K562 (cell line): Measurements from ENCODE around the gene LDAH.

Experiments used
- BACH1 ChIP-seq: fragments of 200-800 bp; sonication (Bioruptor generic); IDR thresholded peaks from 2 replicates; pipeline ENCODE4 v1.6.1; 2016; ENCODE audit warnings: missing genetic modification characterization, missing compliant biosample characterization
- NFIC ChIP-seq: fragments of 450-650 bp; IDR thresholded peaks from 2 replicates; pipeline ENCODE4 v1.6.1; 2017; ENCODE audit warnings: mild to moderate bottlenecking, inconsistent platforms
- RBBP5 ChIP-seq: fragments of 200-600 bp; sonication (generic); IDR thresholded peaks from 2 replicates; pipeline ENCODE4 v1.6.1; 2012; ENCODE audit warnings: borderline replicate concordance, mild to moderate bottlenecking, low read length, control low read depth, inconsistent platforms; ENCODE audit not compliant: insufficient read depth, poor library complexity, severe bottlenecking
- RBFOX2 ChIP-seq: fragments of 200-400 bp; formaldehyde crosslinking; IDR thresholded peaks from 2 replicates; pipeline ENCODE4 v1.6.1; 2017; ENCODE audit warnings: low read depth, mild to moderate bottlenecking, low read length, moderate library complexity
- YY1 ChIP-seq, 3 experiments: IDR thresholded peaks; 2 replicates each; pipeline ENCODE4 v1.6.1; 2011; ENCODE audit warnings: low read length in 2 of 3, mild to moderate bottlenecking in 2 of 3, moderate library complexity in 2 of 3, borderline replicate concordance in 1 of 3, control low read depth in 1 of 3, low read depth in 1 of 3; ENCODE audit not compliant: insufficient read depth in 3 of 3, insufficient replicate concordance in 2 of 3, control insufficient read depth in 1 of 3, insufficient read length in 1 of 3; ENCODE audit errors: extremely low read depth in 1 of 3
- ZNF217 ChIP-seq: sonication (generic); formaldehyde crosslinking; IDR thresholded peaks from 2 replicates; pipeline ENCODE4 v1.8.0; 2022; ENCODE audit warnings: mild to moderate bottlenecking, missing genetic modification reagents
- ZNF354B ChIP-seq: fragments of 250-450 bp; sonication (Bioruptor Pico); IDR thresholded peaks from 2 replicates; pipeline ENCODE4 v1.4.0; 2020
- ZNF41 ChIP-seq: fragments of 250-450 bp; sonication (Bioruptor Pico); conservative IDR thresholded peaks from 2 replicates; pipeline ENCODE4 v1.4.0; 2020; ENCODE audit warnings: mild to moderate bottlenecking
- ZZZ3 ChIP-seq: fragments of 450-650 bp; IDR thresholded peaks from 2 replicates; pipeline ENCODE4 v1.6.1; 2016; ENCODE audit warnings: antibody characterized with exemption, mild to moderate bottlenecking, moderate library complexity
- TF ChIP-seq, protein P1 (sequence below), 2 experiments: fragments of 450-650 bp in 1 of 2; IDR thresholded peaks; 2 replicates each; pipeline ENCODE4 v1.6.1; 2011 to 2017; ENCODE audit warnings: low read depth in 2 of 2, antibody characterized with exemption in 1 of 2, borderline replicate concordance in 1 of 2, low read length in 1 of 2, mild to moderate bottlenecking in 1 of 2, mixed read lengths in 1 of 2; ENCODE audit not compliant: control insufficient read depth in 1 of 2
- TF ChIP-seq, protein P2 (sequence below): sonication (generic); formaldehyde crosslinking; IDR thresholded peaks from 2 replicates; pipeline ENCODE4 v1.8.1; 2023; ENCODE audit warnings: mild to moderate bottlenecking, missing genetic modification reagents
- TF ChIP-seq, protein P3 (sequence below), 2 experiments: fragments of 450-650 bp in 1 of 2; sonication (generic) in 1 of 2; formaldehyde crosslinking in 1 of 2; IDR thresholded peaks; 2 replicates each; pipeline versions ENCODE4 v1.7.1 to v1.9.0; 2016 to 2022; ENCODE audit warnings: inconsistent platforms in 1 of 2, mild to moderate bottlenecking in 1 of 2, missing genetic modification reagents in 1 of 2
- TF ChIP-seq, protein P4 (sequence below), 3 experiments: IDR thresholded peaks in 2 of 3; conservative IDR thresholded peaks in 1 of 3; 2 replicates each; pipeline ENCODE4 v1.5.1; 2011 to 2012; ENCODE audit warnings: low read length in 3 of 3, mild to moderate bottlenecking in 3 of 3, control low read depth in 2 of 3, improper control_type of control experiment in 1 of 3, inconsistent platforms in 1 of 3, low read depth in 1 of 3, mixed read lengths in 1 of 3, moderate library complexity in 1 of 3; ENCODE audit not compliant: insufficient read depth in 2 of 3

DNA sequence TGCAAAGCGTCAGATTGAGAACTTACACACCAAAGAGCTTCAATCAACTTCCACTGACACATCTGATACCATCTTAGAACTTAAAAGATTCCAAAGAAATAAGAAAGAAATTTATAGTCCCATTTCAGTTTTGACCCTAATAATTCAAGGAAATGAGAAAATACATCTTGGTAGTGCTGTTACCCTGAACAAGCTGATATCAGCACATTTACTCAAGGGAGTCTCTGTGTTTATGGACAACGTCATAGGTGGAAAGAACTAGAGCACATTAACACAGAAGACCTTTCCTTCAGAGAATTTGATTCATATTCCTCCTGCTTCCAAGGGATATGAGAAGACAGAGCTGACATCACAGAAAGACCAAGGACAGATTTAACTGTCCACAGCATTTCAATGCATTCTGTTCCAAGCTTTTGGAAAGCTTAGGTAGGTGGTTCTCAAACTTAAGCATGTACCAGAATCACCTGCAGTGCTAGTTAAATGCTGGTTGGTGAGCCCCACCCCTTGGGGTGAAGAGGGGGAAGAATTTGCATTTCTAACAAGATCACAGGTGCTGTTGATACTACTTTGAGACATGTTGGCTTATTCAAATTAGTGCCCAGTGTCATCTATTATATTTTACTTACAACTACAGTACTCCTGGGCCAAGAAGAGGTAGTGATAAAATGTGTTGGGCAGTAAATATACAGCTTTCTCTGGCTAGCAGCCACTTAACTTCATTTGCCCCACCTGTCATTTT lies 59.8 kb downstream of the LDAH start:
- TF ChIP-seq, protein P1, sequence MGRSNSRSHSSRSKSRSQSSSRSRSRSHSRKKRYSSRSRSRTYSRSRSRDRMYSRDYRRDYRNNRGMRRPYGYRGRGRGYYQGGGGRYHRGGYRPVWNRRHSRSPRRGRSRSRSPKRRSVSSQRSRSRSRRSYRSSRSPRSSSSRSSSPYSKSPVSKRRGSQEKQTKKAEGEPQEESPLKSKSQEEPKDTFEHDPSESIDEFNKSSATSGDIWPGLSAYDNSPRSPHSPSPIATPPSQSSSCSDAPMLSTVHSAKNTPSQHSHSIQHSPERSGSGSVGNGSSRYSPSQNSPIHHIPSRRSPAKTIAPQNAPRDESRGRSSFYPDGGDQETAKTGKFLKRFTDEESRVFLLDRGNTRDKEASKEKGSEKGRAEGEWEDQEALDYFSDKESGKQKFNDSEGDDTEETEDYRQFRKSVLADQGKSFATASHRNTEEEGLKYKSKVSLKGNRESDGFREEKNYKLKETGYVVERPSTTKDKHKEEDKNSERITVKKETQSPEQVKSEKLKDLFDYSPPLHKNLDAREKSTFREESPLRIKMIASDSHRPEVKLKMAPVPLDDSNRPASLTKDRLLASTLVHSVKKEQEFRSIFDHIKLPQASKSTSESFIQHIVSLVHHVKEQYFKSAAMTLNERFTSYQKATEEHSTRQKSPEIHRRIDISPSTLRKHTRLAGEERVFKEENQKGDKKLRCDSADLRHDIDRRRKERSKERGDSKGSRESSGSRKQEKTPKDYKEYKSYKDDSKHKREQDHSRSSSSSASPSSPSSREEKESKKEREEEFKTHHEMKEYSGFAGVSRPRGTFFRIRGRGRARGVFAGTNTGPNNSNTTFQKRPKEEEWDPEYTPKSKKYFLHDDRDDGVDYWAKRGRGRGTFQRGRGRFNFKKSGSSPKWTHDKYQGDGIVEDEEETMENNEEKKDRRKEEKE (IDR thresholded peaks at IDR 0.05; ENCODE audit: borderline replicate concordance in 1 of 2, control insufficient read depth in 1 of 2, low read depth in 2 of 2, low read length in 1 of 2) = no peak
- no peak for TF ChIP-seq RBBP5
- TF ChIP-seq, protein P2, sequence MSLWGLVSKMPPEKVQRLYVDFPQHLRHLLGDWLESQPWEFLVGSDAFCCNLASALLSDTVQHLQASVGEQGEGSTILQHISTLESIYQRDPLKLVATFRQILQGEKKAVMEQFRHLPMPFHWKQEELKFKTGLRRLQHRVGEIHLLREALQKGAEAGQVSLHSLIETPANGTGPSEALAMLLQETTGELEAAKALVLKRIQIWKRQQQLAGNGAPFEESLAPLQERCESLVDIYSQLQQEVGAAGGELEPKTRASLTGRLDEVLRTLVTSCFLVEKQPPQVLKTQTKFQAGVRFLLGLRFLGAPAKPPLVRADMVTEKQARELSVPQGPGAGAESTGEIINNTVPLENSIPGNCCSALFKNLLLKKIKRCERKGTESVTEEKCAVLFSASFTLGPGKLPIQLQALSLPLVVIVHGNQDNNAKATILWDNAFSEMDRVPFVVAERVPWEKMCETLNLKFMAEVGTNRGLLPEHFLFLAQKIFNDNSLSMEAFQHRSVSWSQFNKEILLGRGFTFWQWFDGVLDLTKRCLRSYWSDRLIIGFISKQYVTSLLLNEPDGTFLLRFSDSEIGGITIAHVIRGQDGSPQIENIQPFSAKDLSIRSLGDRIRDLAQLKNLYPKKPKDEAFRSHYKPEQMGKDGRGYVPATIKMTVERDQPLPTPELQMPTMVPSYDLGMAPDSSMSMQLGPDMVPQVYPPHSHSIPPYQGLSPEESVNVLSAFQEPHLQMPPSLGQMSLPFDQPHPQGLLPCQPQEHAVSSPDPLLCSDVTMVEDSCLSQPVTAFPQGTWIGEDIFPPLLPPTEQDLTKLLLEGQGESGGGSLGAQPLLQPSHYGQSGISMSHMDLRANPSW (CRISPR knock-in tag) = no peak
- TF ChIP-seq YY1 (IDR thresholded peaks at IDR 0.05; ENCODE audit: borderline replicate concordance in 1 of 3, control insufficient read depth in 1 of 3, extremely low read depth in 1 of 3, insufficient read depth in 3 of 3, insufficient read length in 1 of 3, insufficient replicate concordance in 2 of 3, low read depth in 1 of 3, low read length in 2 of 3) = no peak
- no peak for TF ChIP-seq ZNF41 (CRISPR knock-in tag)
- TF ChIP-seq RBFOX2 = no peak
- TF ChIP-seq, protein P3, sequence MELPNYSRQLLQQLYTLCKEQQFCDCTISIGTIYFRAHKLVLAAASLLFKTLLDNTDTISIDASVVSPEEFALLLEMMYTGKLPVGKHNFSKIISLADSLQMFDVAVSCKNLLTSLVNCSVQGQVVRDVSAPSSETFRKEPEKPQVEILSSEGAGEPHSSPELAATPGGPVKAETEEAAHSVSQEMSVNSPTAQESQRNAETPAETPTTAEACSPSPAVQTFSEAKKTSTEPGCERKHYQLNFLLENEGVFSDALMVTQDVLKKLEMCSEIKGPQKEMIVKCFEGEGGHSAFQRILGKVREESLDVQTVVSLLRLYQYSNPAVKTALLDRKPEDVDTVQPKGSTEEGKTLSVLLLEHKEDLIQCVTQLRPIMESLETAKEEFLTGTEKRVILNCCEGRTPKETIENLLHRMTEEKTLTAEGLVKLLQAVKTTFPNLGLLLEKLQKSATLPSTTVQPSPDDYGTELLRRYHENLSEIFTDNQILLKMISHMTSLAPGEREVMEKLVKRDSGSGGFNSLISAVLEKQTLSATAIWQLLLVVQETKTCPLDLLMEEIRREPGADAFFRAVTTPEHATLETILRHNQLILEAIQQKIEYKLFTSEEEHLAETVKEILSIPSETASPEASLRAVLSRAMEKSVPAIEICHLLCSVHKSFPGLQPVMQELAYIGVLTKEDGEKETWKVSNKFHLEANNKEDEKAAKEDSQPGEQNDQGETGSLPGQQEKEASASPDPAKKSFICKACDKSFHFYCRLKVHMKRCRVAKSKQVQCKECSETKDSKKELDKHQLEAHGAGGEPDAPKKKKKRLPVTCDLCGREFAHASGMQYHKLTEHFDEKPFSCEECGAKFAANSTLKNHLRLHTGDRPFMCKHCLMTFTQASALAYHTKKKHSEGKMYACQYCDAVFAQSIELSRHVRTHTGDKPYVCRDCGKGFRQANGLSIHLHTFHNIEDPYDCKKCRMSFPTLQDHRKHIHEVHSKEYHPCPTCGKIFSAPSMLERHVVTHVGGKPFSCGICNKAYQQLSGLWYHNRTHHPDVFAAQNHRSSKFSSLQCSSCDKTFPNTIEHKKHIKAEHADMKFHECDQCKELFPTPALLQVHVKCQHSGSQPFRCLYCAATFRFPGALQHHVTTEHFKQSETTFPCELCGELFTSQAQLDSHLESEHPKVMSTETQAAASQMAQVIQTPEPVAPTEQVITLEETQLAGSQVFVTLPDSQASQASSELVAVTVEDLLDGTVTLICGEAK (IDR thresholded peaks at IDR 0.05) = no peak
- TF ChIP-seq, protein P3 (CRISPR knock-in tag; IDR thresholded peaks at IDR 0.05) = no peak
- TF ChIP-seq, protein P4, sequence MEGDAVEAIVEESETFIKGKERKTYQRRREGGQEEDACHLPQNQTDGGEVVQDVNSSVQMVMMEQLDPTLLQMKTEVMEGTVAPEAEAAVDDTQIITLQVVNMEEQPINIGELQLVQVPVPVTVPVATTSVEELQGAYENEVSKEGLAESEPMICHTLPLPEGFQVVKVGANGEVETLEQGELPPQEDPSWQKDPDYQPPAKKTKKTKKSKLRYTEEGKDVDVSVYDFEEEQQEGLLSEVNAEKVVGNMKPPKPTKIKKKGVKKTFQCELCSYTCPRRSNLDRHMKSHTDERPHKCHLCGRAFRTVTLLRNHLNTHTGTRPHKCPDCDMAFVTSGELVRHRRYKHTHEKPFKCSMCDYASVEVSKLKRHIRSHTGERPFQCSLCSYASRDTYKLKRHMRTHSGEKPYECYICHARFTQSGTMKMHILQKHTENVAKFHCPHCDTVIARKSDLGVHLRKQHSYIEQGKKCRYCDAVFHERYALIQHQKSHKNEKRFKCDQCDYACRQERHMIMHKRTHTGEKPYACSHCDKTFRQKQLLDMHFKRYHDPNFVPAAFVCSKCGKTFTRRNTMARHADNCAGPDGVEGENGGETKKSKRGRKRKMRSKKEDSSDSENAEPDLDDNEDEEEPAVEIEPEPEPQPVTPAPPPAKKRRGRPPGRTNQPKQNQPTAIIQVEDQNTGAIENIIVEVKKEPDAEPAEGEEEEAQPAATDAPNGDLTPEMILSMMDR (IDR thresholded peaks at IDR 0.05 in 2 of 3, conservative IDR thresholded peaks at IDR 0.05 in 1 of 3; ENCODE audit: insufficient read depth in 2 of 3, low read depth in 1 of 3, low read length in 3 of 3) = no peak
- no peak for TF ChIP-seq ZNF354B (CRISPR knock-in tag)
- no peak for TF ChIP-seq ZNF217
- TF ChIP-seq ZZZ3 = no peak
- TF ChIP-seq BACH1 (tag) = no peak
- TF ChIP-seq NFIC = no peak
